ENCODE results near the gene GAS2L2. TPM values are rescaled to one million over a fixed set of nuclear protein-coding genes. Genes with fewer than 3 reads are reported as not detected.

The GAS2L2 gene
- total and polyA plus RNA-seq, 2 donors (not counting 1 experiment from before 2014, with no cell fraction given), result 0.09 to 0.17 TPM

GRCh38 chr17:35742896-35743477 lies 10.1 kb downstream of the GAS2L2 start:
- no peak overlapping the region for H3K9ac ChIP-seq (ENCODE audit: low read length)
- Mint-ChIP-seq H3K27ac (no peak overlapping the region), H3K27me3 (peaks cover 38% of the 10 kb centered on the region), H3K9me3 (ENCODE audit: insufficient read depth) (no peaks in the 10 kb centered on the region), H3K4me1 (peaks cover 7% of the 10 kb centered on the region), H3K4me3 (no peak overlapping the region)
- intact Hi-C loops (cut with micrococcal nuclease), result no loop called here
- no peaks in the 10 kb centered on the region for H3K36me3 ChIP-seq (replicated peaks in 1 of 2; ENCODE audit: control extremely low read depth in 1 of 2, control insufficient read depth in 1 of 2, extremely low read depth in 1 of 2, insufficient read depth in 2 of 2, low read length in 1 of 2)
- peaks cover 0 to 8% of the 10 kb centered on the region in 2 donors for H3K4me1 ChIP-seq (ENCODE audit: control insufficient read depth in 2 of 2, insufficient read depth in 2 of 2, low read length in 2 of 2)
- WGBS (ENCODE audit: insufficient coverage), result 89% methylated on average over 4 of the region's 7 CpGs
- no peak overlapping the region for H3K4me2 ChIP-seq (replicated peaks; ENCODE audit: low read depth, low read length, poor library complexity, severe bottlenecking)
- peaks cover 0 to 36% (median 9%) of the 10 kb centered on the region in 4 experiments for H3K27me3 ChIP-seq (replicated peaks in 1 of 4; ENCODE audit: control extremely low read depth in 1 of 4, control insufficient read depth in 3 of 4, insufficient read depth in 4 of 4, low read length in 3 of 4)
- TF ChIP-seq CTCF (IDR thresholded peaks at IDR 0.05), result no peak
- TF ChIP-seq EZH2 (IDR thresholded peaks at IDR 0.05; ENCODE audit: borderline replicate concordance, insufficient read depth, low read depth, low read length, poor library complexity, severe bottlenecking), result no peak
- ChIA-PET POLR2A (no interaction called here), CTCF (interaction anchor here (1.0 kb wide), 1 partner anchor 21 kb away, joined by 3 read pairs; no protein-coding TSS in a partner anchor)
- no peak overlapping the region for H3K27ac ChIP-seq (ENCODE audit: low read length in 2 of 2)
- no peaks in the 10 kb centered on the region for H4K20me1 ChIP-seq (ENCODE audit: control insufficient read depth, insufficient read depth, low read length, poor library complexity, severe bottlenecking)
- H3K79me2 ChIP-seq (ENCODE audit: control insufficient read depth, insufficient read depth, low read length), result no peaks in the 10 kb centered on the region
- DNase-seq (no peak), ATAC-seq (ENCODE audit: low read depth) (no peak)
- H3K9me3 ChIP-seq (ENCODE audit: control extremely low read depth in 1 of 3, control insufficient read depth in 2 of 3, insufficient read depth in 1 of 3, low read length in 2 of 3), result peaks cover 0 to 17% (median 0%) of the 10 kb centered on the region in 3 donors
- no peak overlapping the region for H2AFZ ChIP-seq (ENCODE audit: insufficient read depth, low read depth, low read length, poor library complexity, severe bottlenecking)
- H3K4me3 ChIP-seq (ENCODE audit: control extremely low read depth in 1 of 5, extremely low read depth in 1 of 5, insufficient read depth in 1 of 5, low read depth in 2 of 5, low read length in 4 of 5), result no peak overlapping the region

- no peak for ATAC-seq (ENCODE audit: low read depth)
- no peak overlapping the region for H3K4me2 ChIP-seq (replicated peaks; ENCODE audit: low read depth, low read length, poor library complexity, severe bottlenecking)
- POLR2A ChIA-PET, result no interaction called here
- no peaks in the 10 kb centered on the region for H3K9me3 Mint-ChIP-seq (ENCODE audit: insufficient read depth)
- peaks cover 0 to 31% (median 6%) of the 10 kb centered on the region in 4 experiments for H3K27me3 ChIP-seq (replicated peaks in 1 of 4; ENCODE audit: control extremely low read depth in 1 of 4, control insufficient read depth in 3 of 4, insufficient read depth in 4 of 4, low read length in 3 of 4)
- H3K9ac ChIP-seq (ENCODE audit: low read length), result no peak overlapping the region
- H4K20me1 ChIP-seq (ENCODE audit: control insufficient read depth, insufficient read depth, low read length, poor library complexity, severe bottlenecking), result no peaks in the 10 kb centered on the region
- no peaks in the 10 kb centered on the region for H3K36me3 ChIP-seq (replicated peaks in 1 of 2; ENCODE audit: control extremely low read depth in 1 of 2, control insufficient read depth in 1 of 2, extremely low read depth in 1 of 2, insufficient read depth in 2 of 2, low read length in 1 of 2)
- intact Hi-C loops (cut with micrococcal nuclease), result no loop called here
- H3K4me3 Mint-ChIP-seq, result no peak overlapping the region
- H3K9me3 ChIP-seq (ENCODE audit: control extremely low read depth in 1 of 3, control insufficient read depth in 2 of 3, insufficient read depth in 1 of 3, low read length in 2 of 3), result peaks cover 0 to 12% (median 0%) of the 10 kb centered on the region in 3 donors
- WGBS (ENCODE audit: insufficient coverage), result 100% methylated on average over 1 of the region's 7 CpGs
- no peaks in the 10 kb centered on the region for H3K79me2 ChIP-seq (ENCODE audit: control insufficient read depth, insufficient read depth, low read length)
- no peak for DNase-seq
- H3K4me3 ChIP-seq (ENCODE audit: control extremely low read depth in 1 of 5, extremely low read depth in 1 of 5, insufficient read depth in 1 of 5, low read depth in 2 of 5, low read length in 4 of 5), result no peak overlapping the region
- H3K27ac Mint-ChIP-seq, result no peak overlapping the region
- CTCF ChIA-PET, result no interaction called here
- H3K27ac ChIP-seq (ENCODE audit: low read length in 2 of 2), result no peak overlapping the region
- H3K4me1 Mint-ChIP-seq, result peaks cover 7% of the 10 kb centered on the region
- H3K4me1 ChIP-seq (ENCODE audit: control insufficient read depth in 2 of 2, insufficient read depth in 2 of 2, low read length in 2 of 2), result peaks cover 0 to 8% of the 10 kb centered on the region in 2 donors
- H2AFZ ChIP-seq (ENCODE audit: insufficient read depth, low read depth, low read length, poor library complexity, severe bottlenecking), result no peak overlapping the region
- no peak for TF ChIP-seq CTCF (IDR thresholded peaks at IDR 0.05)
- TF ChIP-seq EZH2 (IDR thresholded peaks at IDR 0.05; ENCODE audit: borderline replicate concordance, insufficient read depth, low read depth, low read length, poor library complexity, severe bottlenecking), result no peak
- peaks cover 37% of the 10 kb centered on the region for H3K27me3 Mint-ChIP-seq
Observed at GRCh38 chr17:35742496-35742895, 10.5 kb downstream of the GAS2L2 start.
